ENCODE measurements around the gene CDIPT.

DNA sequence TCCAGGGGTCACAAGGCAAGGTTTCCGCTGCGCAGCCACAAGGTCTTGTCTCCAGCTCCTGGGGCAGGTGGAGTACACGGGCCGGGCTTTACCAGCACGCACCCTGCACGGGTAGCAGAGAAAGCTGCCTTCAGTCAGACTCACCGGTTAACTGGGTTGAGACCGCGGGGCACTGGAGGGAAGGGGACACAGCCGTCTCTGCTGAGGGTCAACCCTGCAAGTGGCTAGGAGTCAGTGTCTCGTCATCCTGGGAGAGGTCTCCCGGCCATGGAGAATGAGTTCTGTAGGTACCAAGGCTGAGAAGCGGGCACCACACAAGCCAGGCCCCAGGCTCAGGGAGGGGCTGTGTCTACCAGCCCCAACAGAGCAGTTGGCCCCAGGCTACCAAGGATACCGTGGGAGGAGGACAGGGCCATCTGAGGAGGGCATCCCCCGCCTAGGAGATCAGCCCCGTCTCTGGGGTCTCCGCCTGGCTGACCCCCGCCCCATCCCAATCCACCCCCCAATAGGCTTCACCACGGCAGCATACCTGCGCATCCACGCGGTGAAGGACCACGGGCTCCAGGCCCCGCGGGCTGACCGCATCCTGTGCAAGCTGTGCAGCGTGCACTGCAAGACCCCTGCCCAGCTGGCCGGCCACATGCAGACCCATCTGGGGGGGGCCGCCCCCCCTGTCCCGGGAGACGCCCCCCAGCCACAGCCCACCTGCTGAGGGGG lies 53.8 kb downstream of the CDIPT start:
- no peak for TF ChIP-seq CTCF (conservative IDR thresholded peaks at IDR 0.05; ENCODE audit: low read length)
- no peak for TF ChIP-seq EZH2phosphoT487 (IDR thresholded peaks at IDR 0.05; ENCODE audit: borderline replicate concordance)
